SIG-M5 treated with dmso at 0.1 percent for 504 hours (cell line): ENCODE results near the gene CARD11.
A peak's percentile ranks its signal among the peaks of the same experiment; 100 is the strongest.
"Not testable (repeated sequence)": the region's sequence is repeated elsewhere in the genome, so short reads cannot be mapped to it uniquely, and the experiment has no call there.

ENCODE experiments used
- DNase-seq: peaks from one replicate; lab custom pipeline; 2025; ENCODE audit not compliant: unreplicated experiment; lab: John Stamatoyannopoulos, UW

Gene CARD11

GRCh38 chr7:2965745-2966270 is 77.9 kb downstream of the CARD11 start:
- no peak for DNase-seq

- DNase-seq = no peak
Observed at GRCh38 chr7:2965301-2965700, 78.4 kb downstream of the CARD11 start.

- DNase-seq = no peak
Observed at GRCh38 chr7:2964208-2964607, 79.5 kb downstream of the CARD11 start.

- DNase-seq = no peak
Observed at GRCh38 chr7:2962865-2963264, 80.8 kb downstream of the CARD11 start.

GRCh38 chr7:2959828-2960599 is 83.7 kb downstream of the CARD11 start:
- no peak for DNase-seq

GRCh38 chr7:2959103-2959680 is 84.5 kb downstream of the CARD11 start:
- DNase-seq = no peak

GRCh38 chr7:2958416-2959102 is 85.1 kb downstream of the CARD11 start:
- no peak for DNase-seq

- not testable (repeated sequence) for DNase-seq
Observed at GRCh38 chr7:2957369-2957727, 86.3 kb downstream of the CARD11 start.

- DNase-seq = peak; percentile 40
Observed at GRCh38 chr7:2956526-2957368, 86.9 kb downstream of the CARD11 start.

- no peak for DNase-seq
Observed at GRCh38 chr7:2956076-2956475, 87.6 kb downstream of the CARD11 start.

GRCh38 chr7:2955269-2955668 is 88.4 kb downstream of the CARD11 start:
- no peak for DNase-seq

GRCh38 chr7:2954433-2954853 is 89.2 kb downstream of the CARD11 start:
- no peak for DNase-seq

- DNase-seq = no peak
Observed at GRCh38 chr7:2953588-2954407, 89.9 kb downstream of the CARD11 start.

GRCh38 chr7:2953099-2953498 is 90.6 kb downstream of the CARD11 start:
- DNase-seq = no peak

GRCh38 chr7:2952316-2952715 is 91.4 kb downstream of the CARD11 start:
- no peak for DNase-seq

GRCh38 chr7:2950578-2950977 is 93.1 kb downstream of the CARD11 start:
- DNase-seq = peak; percentile 7

GRCh38 chr7:2948749-2949148 is 94.9 kb downstream of the CARD11 start:
- DNase-seq = no peak

GRCh38 chr7:2947058-2947780 is 96.4 kb downstream of the CARD11 start:
- no peak for DNase-seq

- no peak for DNase-seq
Observed at GRCh38 chr7:2945171-2945570, 98.5 kb downstream of the CARD11 start.

- no peak for DNase-seq
Observed at GRCh38 chr7:2944739-2945138, 98.9 kb downstream of the CARD11 start.
